Measurements from ENCODE around the gene KIT.
A peak's percentile ranks its signal among the peaks of the same experiment; 100 is the strongest.

The KIT gene

DNA sequence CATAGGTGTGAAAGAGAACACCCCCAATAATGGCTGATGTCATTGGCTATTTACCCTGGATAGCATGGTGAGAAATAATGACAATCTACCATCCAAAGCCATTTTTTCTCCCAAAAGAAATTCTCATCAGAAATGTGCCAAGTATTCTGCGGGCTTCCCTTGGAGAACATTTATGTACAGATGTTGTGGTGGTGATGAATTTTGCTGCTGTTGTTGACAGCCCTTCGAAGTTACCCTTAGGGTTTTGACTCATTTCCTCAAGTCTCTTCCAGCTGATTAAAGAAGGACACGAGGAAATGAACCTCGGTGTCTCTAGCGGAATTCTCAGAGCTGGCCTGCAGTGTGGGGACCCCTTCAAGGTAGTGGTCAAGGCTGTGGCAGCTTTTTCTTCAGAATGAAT, 3.4 kb downstream of the KIT start:
- DNase-seq = no peak

DNA sequence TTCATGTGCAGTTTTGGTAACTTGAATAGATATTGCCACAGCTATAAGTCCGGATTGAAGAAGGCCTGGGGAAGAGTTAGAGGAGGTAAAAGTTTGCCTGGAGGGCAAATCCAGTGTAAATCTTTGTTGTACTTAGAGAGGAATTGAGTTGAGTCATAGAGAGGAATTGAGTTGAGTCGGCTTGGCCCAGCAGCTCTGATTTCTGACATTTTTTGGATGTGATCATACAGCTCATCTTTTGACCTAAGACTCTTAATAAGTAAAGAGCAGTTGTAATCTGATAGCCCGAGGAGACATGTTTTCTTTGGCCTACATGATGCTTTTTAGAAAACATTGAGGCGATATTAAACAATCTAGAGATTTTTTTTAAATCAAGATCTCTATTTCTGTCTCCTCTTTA, 3.9 kb downstream of the KIT start:
- no peak for DNase-seq

DNA sequence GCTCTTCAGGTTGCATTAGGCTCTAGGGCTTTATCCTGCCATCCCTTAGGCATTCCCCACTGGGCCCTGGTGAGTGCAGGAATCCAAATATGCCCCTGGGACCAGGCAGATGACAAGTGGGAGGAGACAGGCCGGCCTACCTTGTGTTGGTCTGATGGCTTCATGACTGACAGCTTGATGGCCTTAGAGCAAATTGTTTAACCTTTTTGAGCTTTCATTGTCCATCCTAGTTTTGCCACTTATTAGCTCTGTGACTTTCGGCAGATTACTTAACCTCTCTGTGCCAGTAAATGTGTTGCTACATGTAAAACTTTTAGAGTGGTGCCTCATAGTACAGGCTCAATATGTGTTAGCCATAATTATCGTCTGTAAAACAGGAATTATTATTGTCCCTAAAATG, 4.4 kb downstream of the KIT start:
- DNase-seq = no peak

GRCh38 chr4:54662901-54663585, 5.3 kb downstream of the KIT start:
- no peak for DNase-seq

DNA sequence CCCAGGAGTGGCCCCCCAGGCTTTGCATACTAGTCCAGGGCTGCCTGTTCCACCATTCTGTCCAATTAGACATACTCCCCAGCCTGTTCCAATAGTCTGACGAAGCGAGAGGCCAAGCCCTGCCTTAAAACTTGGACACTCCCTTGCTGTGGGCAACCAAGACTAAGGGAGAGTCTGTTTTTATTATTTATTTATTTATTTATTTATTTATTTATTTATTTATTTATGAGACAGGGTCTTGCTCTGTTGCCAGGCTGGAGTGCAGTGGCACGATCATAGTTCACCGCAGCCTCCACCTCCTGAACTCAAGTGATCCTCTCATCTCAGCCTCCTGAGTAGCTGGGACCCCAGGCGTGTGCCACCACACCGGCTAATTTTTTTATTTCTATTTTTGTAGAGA, 6.6 kb downstream of the KIT start:
- no peak for DNase-seq

DNA sequence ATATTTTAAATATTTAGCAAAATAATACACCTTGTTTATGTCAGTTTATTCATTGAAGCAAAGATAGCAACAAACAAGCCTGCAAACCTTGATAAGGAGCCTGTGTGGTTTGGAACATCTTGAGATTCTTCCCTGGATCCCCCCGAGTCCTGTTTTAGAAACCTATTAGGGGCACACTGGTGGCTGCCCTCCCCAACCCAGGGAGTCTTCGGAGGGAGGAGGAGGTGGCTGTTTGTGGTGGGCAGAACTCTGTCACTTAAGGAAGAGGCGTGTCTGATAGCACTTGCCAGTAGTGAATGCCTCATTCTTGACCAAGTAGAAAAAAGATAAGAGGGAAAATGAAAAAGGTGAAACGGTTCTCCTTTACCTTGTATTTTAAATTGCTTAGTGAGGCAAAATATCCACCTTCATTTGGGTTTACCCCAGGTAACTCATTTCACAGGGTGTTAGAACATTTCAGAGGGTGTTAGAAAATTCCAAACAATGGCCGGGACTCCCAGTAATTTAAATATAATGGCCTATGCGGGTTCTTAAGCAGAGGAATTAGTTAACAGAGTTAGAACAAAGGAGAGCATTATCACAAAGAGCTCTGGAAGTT, 10.4 kb downstream of the KIT start:
- DNase-seq = no peak

DNA sequence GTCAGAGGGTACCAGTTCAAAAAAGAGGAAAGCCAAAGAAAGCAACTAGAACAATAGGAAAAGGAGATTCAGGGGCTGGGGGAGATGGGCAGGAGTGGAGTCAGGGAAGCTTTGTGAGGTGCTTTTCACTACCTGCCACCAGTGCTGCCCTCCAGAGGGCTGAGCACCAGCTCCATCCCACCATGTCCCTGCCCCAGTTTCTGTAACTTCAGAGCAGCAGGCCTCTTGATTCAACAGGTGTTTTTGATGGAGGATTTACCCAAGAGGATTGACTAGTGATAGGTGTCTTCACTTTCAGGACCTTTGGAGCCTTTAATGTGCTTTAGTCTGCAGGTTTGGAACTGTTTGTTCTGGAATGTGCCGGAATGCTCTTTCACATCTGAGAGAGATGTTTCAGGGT, 12.1 kb downstream of the KIT start:
- no peak for DNase-seq

- DNase-seq = no peak
Measured at GRCh38 chr4:54675721-54676461, 18.1 kb downstream of the KIT start.

GRCh38 chr4:54676658-54677057, 18.9 kb downstream of the KIT start:
- no peak for DNase-seq

GRCh38 chr4:54677416-54677815, 19.7 kb downstream of the KIT start:
- DNase-seq = no peak

DNA sequence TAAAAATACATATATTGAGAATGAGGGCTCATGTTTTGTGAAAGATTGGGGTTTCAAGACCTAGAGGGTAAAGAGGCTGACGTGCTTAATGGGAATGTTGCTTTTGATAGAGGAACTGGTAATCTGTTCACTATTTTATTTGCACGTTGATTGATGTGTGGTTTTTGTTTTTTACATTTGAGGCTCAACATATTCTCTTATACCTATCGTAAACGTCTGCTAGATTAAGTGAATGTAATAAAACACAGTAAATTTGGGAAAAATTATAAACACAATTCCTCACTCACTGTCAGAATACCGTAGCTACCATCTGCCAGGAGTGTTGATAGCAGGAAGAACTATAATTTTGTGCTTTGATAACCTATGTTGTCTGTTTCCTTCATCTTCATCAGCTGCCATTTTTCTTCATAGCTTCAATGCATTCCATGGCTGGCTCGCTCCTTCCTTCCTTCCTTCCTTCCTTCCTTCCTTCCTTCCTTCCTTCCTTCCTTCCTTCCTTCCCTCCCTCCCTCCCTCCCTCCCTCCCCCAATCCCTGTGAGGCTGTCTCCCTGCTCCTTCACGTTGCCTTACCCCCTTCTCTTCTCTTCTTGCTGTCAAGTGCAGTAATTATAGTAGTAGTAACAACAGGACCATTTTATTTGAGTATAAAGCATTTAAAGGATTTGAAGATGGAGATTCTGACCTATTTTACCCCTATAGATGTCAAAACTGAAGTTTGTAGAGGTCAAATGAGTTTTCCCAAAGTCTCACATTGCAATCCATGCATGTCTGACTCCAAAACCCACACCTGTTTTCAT, 20.3 kb downstream of the KIT start:
- DNase-seq = no peak

DNA sequence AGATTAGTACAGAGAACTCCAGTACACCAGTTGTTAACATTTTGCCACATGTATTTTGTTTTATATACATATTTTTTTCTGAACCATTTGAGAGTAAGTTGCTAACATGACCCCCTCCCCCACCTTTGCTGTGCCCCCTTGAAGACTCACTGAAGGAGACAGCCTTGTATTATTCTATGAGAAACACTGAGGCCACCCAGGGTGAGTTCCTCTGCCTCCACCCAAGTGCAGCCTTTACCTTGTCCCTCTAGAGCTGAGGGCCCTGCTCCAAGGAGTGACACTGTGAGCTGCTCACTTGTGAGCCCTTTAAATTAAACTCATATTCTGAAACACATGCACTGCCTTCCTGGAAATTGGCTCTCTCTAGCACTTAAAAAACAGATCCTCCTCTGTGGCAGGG, 21.1 kb downstream of the KIT start:
- no peak for DNase-seq

GRCh38 chr4:54679813-54680212, 22.1 kb downstream of the KIT start:
- no peak for DNase-seq

DNA sequence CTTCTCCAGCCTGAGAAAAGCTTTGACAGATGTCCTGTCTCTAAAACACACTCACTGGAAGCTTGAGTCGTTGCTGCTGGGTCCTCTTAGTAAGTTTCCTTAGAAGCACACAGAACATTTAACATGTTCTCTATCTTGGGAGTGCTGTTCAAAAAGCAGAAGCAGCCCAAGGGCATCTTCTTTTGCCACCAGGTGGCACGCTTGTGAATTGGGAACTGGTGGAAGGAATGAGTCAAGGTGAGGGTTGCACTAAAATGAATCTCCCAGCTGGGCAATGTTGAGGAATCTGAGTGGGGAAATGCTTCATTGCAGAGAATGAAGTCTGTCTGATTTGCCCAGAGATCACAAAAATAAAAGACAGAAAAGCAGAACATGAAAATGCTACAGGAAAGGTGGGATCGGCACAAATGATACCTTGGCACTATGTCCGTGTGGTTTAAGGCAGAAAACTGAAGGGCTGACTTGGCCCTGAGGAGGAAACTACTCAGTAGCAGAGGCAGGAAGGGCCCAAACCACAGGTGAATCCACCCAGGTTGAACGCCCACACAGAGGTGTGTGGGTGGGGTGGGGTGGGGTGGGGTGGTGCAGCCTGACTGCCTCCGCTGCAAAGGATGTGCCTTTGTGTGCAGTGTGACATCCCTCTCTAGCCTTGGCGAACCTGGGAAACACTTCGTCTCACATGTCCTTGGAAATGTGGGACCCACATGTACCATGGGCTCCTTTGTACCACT, 26.0 kb downstream of the KIT start:
- DNase-seq = peak in 5 of 6 experiments; percentile 3 to 64 (median 18)

DNA sequence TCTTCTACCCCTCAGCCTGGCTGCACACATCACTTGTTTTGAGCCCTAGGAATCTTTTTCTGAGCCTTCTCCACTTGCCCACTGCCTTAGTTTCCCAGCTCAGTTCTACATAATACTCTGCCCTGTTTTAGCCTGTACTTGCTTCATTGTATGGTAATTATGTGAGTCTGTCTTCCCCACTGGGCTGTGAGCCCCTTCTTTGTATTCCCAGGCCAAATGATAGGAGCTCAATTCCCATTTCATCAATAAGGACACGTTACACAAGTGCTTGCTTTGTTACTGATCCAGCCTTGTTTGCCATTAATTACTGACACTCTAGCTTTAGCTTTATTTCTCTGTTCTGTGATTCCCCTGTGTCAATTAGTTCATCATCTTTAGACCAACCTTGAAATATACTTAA, 28.1 kb downstream of the KIT start:
- DNase-seq = no peak

DNA sequence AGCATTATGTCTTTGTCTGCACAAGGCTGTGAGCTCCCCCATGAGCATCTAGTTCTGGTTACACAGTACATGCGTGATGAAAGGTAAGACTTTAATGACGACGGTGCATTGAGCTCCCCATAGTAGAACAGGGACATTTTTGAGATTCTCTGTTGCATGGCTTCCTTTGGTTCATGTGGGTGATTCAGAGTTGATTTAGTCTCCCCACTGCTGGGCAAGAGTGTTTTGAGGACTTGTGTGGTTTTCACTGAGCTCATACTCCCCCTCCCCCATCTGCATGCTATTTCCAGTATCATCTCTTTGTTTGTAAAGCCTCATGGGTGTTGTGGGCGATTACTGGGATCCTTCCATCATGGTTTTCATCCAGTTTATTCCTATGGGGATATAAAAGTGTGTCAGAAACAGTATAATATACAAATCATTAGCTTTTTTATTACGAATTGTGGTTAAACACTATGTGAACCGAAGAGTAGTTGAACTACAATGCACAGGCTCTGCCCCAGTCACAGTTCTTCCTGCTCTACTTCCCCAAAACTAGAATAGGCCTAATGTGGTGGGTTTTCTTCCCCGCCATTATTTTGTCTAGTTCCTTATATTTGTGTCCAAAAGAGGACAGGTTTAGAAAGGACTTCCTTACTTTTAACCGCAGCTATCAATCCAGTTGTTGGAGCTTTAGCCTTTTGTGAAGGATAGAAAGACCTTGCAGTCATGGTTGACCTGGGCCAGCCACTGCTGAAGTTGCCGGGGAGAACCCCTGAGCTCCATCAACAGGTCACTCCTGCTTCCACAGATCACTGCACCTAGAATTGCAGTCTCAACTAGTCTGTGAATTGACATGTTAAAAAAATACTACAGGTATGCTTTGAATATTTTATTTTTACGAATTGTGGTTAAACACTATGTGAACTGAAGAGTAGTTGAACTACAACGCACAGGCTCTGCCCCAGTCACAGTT, 30.4 kb downstream of the KIT start:
- DNase-seq = no peak

DNA sequence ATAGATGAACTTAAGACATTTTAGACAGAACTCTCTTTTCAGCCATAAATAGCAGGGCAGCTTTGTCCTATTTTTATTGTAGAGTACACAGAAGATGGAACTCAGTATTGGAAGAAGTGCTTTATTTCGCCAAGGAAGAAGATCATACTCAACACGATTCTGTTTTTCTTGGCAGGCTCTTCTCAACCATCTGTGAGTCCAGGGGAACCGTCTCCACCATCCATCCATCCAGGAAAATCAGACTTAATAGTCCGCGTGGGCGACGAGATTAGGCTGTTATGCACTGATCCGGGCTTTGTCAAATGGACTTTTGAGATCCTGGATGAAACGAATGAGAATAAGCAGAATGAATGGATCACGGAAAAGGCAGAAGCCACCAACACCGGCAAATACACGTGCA, 37.6 kb downstream of the KIT start:
- no peak for DNase-seq

- no peak for DNase-seq
Measured at GRCh38 chr4:54695788-54696187, 38.0 kb downstream of the KIT start.

DNA sequence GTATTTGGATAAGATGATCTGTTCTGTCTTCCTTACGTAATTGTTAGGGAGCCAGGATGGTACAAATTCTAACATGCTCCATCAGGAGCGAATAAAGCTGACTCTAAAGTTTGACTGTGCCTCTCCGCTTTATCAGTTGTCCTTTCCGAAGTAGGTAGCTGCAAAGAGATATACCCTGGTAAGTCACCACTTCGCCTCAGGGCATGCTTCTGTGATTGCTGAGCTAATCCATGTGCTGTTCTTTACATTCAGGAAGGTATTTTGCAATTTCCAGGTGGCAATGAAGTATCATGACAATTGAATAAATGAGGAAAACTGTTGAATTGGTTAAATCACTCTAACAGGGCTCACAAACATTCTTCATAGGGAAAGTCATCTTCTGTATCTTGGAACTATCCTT, 38.9 kb downstream of the KIT start:
- DNase-seq = no peak

DNA sequence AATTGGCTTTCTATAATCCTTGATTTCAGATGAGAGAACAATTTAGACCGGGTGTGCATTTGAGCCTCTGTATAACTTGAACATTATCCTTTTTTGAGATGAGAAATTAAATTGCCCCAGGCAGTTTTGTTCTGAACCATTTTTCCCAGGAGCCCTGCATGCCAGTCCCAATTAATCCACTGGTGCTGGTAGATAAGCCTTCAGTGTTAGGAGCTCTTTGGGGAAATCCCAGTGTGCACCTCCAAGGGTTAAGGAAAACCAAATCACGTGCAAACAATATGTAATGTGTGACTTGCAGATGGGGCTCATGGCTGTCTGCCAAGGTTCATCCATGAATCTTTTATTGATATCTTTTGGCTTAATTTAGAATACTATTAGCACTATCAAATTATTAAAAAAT, 43.2 kb downstream of the KIT start:
- DNase-seq = no peak

GRCh38 chr4:54703182-54703581, 45.4 kb downstream of the KIT start:
- DNase-seq = no peak

DNA sequence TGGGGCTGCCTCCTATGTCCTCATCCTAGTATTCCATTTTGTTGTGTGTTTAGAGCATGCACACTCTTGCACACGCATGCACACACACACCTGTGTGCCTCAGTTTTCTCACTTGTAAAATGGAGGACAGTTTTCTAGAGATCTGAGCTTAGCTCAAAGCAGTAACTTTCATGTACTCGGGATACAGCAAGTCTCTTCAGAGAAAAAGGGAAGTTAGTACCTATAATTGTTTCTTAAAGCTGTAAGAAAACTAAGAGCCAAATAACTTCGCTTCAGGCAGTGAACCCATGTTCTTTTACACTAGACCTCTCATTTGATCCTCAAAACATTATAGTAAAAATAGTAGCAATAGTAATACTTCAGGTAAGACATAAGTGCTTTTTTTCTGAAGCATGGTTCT, 49.6 kb downstream of the KIT start:
- no peak for DNase-seq

All from stimulated activated naive CD4-positive, alpha-beta T cell (primary cell).